Stimulated activated CD4-positive, alpha-beta T cell treated with anti-CD3 and anti-CD28 coated beads, Interleukin-15, amount 100 ng/mL, for 24 hours (primary cell): Measurements from ENCODE around the gene IL27RA.

Experiments
- DNase-seq: peaks from one replicate; pipeline ENCODE4 v3.0.0-alpha.2; 2020

The IL27RA gene

DNA sequence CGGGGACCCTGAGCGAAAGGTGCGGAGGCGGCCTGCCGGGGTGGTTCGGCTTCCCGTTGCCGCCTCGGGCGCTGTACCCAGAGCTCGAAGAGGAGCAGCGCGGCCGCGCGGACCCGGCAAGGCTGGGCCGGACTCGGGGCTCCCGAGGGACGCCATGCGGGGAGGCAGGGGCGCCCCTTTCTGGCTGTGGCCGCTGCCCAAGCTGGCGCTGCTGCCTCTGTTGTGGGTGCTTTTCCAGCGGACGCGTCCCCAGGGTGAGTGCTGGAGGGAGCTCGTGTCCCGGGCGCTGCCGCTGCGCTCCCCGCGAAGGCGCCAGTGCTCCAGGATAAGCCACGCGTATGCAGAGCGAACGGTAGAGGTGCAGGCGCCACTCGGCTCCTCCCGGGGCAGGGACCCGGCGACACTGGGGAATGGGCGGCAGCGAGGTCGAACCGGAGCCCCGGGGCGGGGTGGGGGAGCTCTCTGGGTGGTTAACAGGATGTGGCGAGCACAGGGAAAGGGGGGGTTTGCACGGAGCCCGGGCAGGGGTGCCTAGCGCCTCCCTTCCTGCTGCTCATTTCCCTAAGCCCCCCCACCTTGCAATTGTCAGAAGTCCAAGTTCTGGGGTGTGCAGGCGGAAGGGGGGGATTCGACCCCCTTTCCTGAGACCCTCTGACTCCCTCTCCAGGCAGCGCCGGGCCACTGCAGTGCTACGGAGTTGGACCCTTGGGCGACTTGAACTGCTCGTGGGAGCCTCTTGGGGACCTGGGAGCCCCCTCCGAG, at the start of gene IL27RA:
TSS of gene IL27RA (plus strand) at position 44 of the 762 bp plus-strand sequence. CDS start at position 155, 111 bp downstream.
- DNase-seq: peak; percentile 85

DNA sequence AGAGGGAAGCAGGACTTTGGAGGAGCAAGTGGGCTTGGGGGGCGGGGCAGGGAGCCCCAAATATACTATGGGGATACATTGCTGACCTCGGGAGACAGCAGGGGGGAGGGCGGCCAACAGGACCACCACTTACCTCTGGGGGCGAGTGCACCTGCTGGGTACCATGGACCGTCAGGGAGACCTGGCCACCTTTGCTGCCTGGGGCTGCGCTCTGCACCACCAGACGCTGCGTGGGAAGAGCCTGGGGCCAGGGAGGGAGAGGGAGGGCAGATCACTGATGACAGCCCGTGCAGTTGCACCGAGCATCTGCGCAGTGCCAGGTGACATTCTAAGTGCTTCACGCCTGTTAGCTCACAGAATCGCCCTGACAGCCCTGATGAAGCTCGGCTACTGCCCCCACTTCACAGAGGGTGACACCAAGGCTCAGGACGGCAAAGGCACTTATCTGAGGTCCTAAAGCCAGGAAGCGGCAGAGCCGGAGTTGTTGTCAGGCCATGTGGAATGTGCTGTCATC, 49.5 kb upstream of the IL27RA start:
- DNase-seq: no peak

DNA sequence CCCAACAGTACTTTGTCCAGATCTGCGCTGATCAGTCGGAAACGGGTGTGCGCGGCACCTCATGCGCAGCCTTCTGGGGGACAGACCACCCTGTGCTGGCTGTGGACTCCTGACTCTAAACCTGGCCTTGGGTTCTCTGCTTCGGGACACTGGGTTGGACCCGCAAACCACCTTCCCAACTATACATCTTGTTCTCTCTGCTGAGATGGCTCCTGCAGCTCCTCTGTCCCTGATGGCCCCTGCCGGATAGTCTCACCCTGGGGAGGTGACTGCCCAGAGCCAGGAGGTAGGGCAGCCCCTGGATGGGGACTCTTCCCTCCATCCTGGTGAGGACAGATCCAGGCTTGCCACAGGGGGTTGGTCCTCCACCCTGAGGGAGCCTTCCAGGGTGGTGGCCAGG, 48.8 kb upstream of the IL27RA start:
- DNase-seq: no peak

DNA sequence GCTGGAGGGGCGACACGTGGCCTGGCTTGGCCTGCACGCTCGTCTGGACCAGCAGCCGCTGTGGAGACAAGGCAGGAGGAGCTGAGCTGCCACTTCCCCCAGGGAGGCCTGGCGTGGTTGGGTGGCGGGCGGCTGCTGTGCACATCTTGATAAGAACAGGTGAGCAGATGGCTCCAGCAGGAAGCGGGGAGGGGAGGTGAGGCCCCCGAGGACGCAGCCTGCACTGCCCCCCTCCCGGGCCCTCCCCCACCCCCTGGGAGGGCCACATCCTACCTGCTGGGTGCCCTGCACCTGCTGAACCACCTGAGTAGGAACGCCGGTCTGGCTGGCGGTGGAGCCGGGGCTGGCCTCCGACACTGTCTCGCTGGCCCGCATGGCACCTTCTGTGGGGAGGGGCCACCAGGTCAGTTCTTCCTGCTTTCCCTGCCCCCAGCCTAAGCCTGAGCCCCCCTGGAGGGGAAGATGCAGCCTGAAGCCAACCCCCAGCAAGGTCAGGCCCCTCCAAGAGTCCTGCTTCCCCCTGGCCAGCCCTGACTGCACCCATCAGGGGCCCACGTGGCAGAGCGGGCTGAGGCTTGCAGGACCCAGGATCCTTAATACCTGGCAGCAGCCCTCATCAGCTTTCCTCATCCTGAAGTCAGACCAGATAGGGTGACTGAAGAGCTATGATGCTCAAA, 48.2 kb upstream of the IL27RA start:
- DNase-seq: no peak

DNA sequence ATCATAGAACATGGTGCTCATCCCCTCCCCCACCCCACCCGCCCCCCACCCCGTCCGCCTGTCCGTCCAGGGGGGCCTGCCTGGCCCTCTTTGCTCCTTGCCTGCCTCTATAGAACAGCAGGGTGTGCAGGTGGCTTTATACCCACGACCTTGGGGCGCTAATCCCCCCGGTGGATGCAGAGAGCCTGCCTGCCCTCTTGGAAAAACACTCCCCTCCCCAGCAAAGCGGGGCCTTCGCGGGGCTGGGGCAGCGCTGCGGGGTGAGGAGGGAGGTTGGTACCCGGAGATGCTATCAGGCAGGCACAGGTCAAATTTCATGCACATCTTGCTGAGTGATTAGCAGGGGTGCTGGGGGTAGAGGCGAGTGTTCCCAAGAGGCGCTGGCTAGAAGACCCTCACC, 47.4 kb upstream of the IL27RA start:
- no peak for DNase-seq

- peak; percentile 28 for DNase-seq
These were observed 46.5 kb upstream of the IL27RA start for GRCh38 chr19:13984875-13985741.

DNA sequence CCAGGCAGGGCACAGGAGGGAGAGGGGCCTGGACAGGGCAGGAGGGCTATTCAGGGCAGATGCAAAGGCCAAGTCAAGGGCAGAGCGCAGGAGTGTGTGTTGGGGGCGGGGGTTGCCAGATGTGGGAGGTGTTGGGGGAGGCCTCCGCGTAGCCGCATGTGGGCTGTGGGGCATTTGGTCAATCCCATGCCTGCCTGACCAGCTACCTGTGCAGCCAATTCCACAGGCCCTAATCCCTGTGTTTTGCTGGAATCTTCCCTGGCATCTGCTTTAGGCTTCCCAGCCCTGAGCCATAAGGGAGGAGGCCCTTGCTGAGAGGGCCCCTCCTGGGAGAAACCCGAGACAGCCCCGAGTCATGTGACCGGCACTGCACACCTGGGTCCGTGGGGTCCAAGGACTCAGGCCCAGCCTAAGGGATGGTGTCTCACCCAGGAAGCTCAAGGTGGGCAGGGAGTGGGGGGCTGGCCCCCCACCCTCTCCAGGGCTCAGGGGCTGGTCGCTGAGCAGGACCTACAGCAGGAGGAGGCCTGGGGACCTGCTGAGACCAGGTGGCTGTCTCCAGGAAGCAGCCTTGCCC, 45.7 kb upstream of the IL27RA start:
- DNase-seq: peak; percentile 42

DNA sequence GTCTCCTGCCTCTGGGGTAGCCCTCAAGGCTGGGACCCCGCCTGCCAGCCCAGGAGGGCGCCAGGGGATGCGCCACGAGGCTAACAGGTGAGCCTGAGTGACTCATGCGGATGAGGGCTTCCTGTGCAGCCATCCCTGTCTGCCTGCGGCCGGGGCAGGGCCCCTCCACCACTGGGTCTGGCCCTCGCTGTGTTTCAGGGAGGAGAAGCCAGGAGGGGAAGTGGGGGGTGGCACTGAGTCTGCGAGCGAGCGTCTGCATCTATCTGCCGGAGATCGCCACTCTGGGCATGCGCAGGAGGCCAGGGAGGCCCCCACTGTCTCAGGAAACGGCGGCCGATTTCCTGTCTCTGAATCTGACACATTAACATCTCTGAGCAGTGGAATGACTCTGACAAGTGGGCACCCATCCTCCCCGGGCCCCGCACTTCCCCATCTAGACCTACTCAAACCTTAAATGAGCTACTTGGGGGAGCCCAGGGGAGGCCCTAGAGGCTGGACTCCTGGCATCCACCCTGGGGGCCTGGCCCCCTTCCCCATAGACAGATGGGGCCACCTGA, 45.1 kb upstream of the IL27RA start:
- DNase-seq: peak; percentile 99

- no peak for DNase-seq
These were observed 44.3 kb upstream of the IL27RA start for GRCh38 chr19:13987101-13987890.

DNA sequence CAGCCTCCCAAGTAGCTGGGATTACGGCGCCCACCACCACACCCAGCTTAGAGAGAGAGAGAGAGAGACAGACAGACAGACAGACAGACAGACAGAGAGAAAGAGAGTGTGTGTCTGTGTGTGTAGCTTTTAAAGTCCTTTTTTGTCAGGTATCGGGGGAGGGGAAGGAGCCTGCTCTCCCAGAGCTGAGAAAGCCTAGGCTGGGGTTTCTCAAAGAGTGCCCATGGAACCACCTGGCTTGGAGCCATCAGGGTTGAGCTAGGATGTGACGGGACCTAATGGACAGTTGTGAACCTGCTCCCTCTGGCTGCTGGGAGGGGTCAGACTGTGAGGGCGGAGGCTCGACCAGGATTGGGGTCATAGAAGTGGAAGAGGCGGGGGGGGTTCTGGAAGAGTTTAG, 42.1 kb upstream of the IL27RA start:
- DNase-seq: no peak

DNA sequence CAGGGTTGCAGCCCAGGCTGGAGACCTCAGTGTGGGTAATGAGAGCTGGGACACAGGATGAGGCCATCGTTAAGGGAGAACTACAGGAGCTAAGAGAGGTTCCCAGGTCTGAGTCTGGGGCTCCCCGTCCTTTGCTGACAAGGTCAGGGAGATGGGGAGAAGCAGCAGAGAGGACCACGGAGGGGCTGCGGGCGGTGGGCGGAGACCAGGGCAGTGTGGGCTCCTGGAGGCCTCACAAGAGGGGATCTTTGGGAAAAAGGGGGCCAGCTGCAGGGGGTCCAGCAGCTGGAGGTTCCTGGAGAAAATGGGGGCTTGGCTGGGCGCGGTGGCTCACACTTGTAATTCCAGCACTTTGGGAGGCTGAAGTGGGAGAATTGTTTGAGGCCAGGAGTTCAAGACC, 41.5 kb upstream of the IL27RA start:
- no peak for DNase-seq

DNA sequence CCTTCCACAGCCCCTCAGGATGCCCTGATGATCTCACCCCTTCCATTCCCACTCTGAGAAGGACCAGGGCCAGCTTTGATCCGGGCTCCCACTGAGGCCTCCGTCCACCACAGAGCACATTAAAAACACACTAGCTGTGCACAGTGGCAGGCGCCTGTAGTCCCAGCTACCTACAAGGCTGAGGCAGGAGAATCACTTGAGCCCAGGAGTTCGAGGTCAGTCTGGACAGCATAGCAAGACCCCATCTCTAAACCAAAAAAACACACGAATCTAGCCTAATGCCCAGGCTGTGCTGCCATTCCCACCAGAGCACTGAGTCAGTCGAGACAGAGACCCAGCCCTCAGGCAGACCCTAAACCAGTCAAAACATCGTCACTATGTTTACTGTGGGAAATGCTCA, 39.5 kb upstream of the IL27RA start:
- no peak for DNase-seq

DNA sequence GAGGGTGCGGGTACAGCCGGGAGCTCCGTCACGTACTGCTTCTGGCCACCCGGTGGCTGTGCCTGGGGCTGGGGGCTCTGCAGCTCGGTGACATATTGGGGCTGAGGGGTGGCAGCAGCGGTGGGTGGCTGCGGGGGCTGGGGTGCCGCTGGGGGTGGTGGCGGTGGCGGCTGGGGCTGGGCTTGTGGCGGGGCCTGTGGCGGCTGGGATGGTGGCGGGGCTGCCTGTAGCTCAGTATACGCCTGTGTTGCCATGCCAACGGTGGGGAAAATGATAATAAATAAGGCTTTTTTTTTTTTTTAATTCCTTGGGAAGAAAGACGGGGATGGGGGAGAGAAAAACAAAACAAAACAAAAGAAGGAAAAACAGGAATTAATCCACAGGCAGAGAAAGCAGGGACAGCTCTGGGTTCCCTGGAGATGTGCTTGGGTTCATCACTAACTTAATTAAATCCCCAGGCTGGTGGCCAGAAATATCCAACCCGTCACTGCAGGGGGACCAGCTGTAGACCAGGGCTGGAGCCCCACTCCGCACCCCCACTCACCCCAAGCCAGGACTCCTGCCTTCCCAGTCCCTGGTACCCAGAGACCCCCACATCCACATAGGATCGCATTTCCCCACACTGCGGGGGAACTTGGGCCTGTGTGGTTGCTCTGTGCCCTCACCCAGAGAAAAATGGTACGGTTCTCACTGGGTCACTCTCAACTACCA, 37.8 kb upstream of the IL27RA start:
- no peak for DNase-seq

DNA sequence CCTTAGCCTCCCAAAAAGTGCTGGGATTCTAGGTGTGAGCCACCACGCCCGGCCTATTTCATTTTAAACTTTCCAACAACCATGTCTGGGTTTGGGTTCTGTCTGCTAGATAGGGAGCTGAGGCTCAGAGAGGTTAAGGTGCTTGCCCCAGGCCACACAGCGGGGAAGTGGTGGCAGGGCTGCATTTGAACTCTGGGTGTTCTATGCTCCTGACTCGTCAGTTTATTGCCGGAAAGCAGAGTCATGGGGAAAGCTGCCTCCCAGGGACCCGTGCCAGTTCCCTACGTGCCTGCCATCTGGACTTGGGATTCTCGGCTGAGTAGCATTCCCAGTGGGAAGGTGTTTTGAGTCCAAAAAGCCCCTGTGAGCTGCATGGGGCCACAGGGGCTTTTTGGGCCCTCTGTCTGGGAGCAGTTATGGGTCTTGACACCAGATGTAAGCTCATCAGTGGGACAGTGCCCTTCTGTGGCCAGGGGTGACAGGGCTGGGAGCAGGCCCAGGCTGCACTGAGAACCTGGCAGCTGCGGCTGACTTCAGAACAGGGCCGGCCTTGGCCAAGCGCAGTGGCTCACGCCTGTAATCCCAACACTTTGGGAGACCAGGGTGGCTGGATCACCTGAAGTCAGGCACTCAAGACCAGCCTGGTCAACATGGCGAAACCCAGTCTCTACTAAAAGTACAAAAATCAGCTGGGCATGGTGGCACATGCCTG, 36.4 kb upstream of the IL27RA start:
- no peak for DNase-seq

- DNase-seq: no peak
These were observed 35.4 kb upstream of the IL27RA start for GRCh38 chr19:13995878-13996765.

GRCh38 chr19:13996928-13997630, 34.5 kb upstream of the IL27RA start:
- DNase-seq: no peak

- no peak for DNase-seq
These were observed 34.0 kb upstream of the IL27RA start for GRCh38 chr19:13997631-13997962.

DNA sequence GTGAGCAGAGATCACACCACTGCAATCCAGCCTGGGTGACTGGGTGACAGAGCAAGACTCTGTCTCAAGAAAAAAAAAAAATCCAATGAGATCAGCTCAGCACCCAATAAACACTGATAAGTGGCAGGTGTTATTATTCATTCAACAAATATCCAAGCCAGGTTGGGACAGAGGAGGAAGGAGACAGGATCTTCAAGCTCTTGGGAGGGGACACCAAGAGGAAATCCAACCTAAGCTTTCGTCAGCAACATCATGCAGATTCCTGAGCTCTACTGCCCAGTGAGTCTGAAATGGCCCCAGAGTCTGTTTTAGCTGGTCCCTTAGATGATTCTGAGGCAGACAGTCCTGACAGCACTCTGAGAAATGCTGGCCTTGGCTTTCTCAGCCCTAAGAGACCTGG, 33.1 kb upstream of the IL27RA start:
- no peak for DNase-seq

- DNase-seq: no peak
These were observed 32.5 kb upstream of the IL27RA start for GRCh38 chr19:13999085-13999484.
